Body of pancreas (tissue), 4 donors: ENCODE measurements around the gene GARNL3. TPM values are rescaled to one million over a fixed set of nuclear protein-coding genes. Genes with fewer than 3 reads are reported as not detected.

Experiments used
- ATAC-seq: fragments of 150-250 bp; one replicate; pipeline ENCODE4 v1.9.1; 2016
- DNase-seq, 4 donors: peaks; one replicate each; pipeline ENCODE4 v3.0.0-alpha.2; 2019
- H3K27ac ChIP-seq, 4 donors: fragments of 200-600 bp; sonication (generic); 1 replicate in 3 of 4; 2 replicates in 1 of 4; pipeline versions ENCODE4 v1.5.1 to v1.6.1; 2016 to 2019; ENCODE audit warnings: mild to moderate bottlenecking in 1 of 4, mixed read lengths in 1 of 4, moderate library complexity in 1 of 4
- H3K27me3 ChIP-seq, 2 donors: fragments of 200-600 bp; sonication (generic); one replicate each; pipeline ENCODE4 v1.6.0; 2016; ENCODE audit warnings: mild to moderate bottlenecking in 1 of 2
- H3K36me3 ChIP-seq, 2 donors: fragments of 200-600 bp; sonication (generic); replicated peaks in 1 of 2; 2 replicates each; pipeline ENCODE4 v1.5.1; 2016; ENCODE audit warnings: low read depth in 2 of 2; ENCODE audit not compliant: insufficient read depth in 1 of 2
- H3K4me1 ChIP-seq: fragments of 200-600 bp; sonication (generic); one replicate; pipeline ENCODE4 v1.6.0; 2016
- H3K4me3 ChIP-seq, 2 donors: fragments of 200-600 bp; sonication (generic); 1 replicate in 1 of 2; 2 replicates in 1 of 2; pipeline ENCODE4 v1.5.1; 2016 to 2019
- H3K9me3 ChIP-seq, 3 donors: fragments of 200-600 bp; sonication (generic); 1 replicate in 2 of 3; 2 replicates in 1 of 3; pipeline ENCODE4 v1.5.1; 2016
- POLR2A ChIP-seq, 3 donors: fragments of 450-650 bp; IDR thresholded peaks; one replicate each; pipeline ENCODE4 v1.6.1; 2016; ENCODE audit warnings: antibody characterized with exemption in 3 of 3, mild to moderate bottlenecking in 2 of 3
- WGBS, 2 donors: methylation state at CpG; one replicate each; pipeline ENCODE4 v1.1.5; 2017; 5-methylcytosine and 5-hydroxymethylcytosine counted together
- intact Hi-C: fragments of 100-400 bp; cut with DNase I; formaldehyde crosslinking; loops from one replicate; pipeline ENCODE4 v1.15.1; 2023
- total RNA-seq, 2 donors: library from RNA; depleted of rRNA; stranded (reverse); fragments of >200 nt; gene quantifications; one replicate each; pipeline ENCODE4 v1.1.0, GENCODE V29; 2016
- TF ChIP-seq, protein P1 (sequence below), 7 experiments: fragments of 450-650 bp in 4 of 7; fragments of 200-600 bp in 3 of 7; sonication (generic) in 3 of 7; IDR thresholded peaks; one replicate each; pipeline ENCODE4 v1.5.1; 2016 to 2019; ENCODE audit warnings: antibody characterized with exemption in 7 of 7

GARNL3 gene
- total RNA-seq, 2 donors from 2014 or later: 5.9 to 23.6 TPM

DNA sequence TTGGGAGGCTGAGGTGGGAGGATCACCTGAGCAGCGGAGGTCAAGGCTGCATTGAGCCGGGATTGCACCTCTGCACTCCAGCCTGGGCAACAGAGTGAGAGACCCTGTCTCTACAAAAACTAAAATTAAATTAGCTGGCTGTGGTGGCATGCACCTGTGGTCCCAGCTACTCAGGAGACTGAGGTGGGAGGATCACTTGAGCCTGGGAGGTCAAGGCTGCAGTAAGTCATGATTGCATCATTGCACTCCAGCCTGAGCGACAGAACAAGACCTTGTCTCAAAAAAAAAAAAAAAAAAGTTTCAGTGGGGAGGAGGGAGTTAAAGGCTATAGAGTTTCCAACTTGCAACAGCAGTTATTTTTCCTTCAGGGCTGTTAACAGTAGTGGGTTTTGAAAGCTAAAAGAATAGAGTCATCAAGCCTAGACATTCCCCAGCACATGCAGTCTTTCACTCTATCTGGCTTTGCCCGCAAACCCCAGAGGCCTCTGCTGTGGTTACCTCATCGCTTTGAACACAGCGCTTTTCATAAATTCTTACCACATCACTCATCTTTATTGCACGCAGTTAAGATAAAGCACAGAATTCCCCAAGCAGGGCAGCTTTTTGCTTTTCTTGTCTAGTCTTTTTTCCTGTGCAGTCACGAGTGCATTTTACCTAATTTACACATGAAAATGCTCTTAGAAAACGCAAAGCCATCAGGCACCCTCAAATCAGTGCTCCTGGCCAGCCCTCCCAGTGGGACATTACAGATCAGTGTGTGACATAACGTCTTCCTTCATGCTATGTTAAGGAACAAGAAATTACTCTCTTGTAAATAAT lies 123.7 kb downstream of the GARNL3 start:
- Histone ChIP-seq H3K27me3 (no peaks in the 10 kb centered on the region), H3K4me3 (no peak overlapping the region), H3K4me1 (no peaks in the 10 kb centered on the region), H3K9me3 (no peaks in the 10 kb centered on the region), H3K36me3 (no peaks in the 10 kb centered on the region), H3K27ac (peak overlapping the region in 3 of 4 donors; percentile 17 to 55 (median 20))
- WGBS, 2 donors: 51 to 61% methylated on average over 10 of the region's 10 CpGs
- intact Hi-C loops: no loop called here
- TF ChIP-seq, protein P1, sequence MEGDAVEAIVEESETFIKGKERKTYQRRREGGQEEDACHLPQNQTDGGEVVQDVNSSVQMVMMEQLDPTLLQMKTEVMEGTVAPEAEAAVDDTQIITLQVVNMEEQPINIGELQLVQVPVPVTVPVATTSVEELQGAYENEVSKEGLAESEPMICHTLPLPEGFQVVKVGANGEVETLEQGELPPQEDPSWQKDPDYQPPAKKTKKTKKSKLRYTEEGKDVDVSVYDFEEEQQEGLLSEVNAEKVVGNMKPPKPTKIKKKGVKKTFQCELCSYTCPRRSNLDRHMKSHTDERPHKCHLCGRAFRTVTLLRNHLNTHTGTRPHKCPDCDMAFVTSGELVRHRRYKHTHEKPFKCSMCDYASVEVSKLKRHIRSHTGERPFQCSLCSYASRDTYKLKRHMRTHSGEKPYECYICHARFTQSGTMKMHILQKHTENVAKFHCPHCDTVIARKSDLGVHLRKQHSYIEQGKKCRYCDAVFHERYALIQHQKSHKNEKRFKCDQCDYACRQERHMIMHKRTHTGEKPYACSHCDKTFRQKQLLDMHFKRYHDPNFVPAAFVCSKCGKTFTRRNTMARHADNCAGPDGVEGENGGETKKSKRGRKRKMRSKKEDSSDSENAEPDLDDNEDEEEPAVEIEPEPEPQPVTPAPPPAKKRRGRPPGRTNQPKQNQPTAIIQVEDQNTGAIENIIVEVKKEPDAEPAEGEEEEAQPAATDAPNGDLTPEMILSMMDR (IDR thresholded peaks at IDR 0.05): no peak
- TF ChIP-seq POLR2A (IDR thresholded peaks at IDR 0.05): no peak
- DNase-seq: peak in 3 of 4 donors; percentile 32 to 58 (median 49)
- ATAC-seq: peak; percentile 88

DNA sequence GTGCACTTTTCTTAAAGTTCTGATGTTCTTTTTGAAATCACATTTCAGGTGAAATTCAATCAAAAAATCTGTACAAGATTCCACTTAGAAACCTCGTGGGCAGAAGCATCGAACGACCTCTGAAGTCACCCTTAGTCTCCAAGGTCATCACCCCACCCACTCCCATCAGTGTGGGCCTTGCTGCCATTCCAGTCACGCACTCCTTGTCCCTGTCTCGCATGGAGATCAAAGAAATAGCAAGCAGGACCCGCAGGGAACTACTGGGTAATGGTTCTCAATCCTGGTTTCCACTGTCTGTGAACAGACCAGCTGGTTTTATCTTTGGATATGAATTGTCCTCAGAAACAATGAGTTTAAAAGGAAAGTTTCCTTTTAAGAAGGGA lies 124.3 kb downstream of the GARNL3 start:
- Histone ChIP-seq H3K9me3 (no peaks in the 10 kb centered on the region), H3K4me1 (no peaks in the 10 kb centered on the region), H3K4me3 (no peak overlapping the region), H3K27ac (peak overlapping the region; percentile 17 to 55 (median 19)), H3K36me3 (no peaks in the 10 kb centered on the region), H3K27me3 (no peaks in the 10 kb centered on the region)
- WGBS, 2 donors: 62 to 66% methylated on average over 6 of the region's 6 CpGs
- intact Hi-C loops: no loop called here
- no peak for TF ChIP-seq POLR2A (IDR thresholded peaks at IDR 0.05)
- TF ChIP-seq, protein P1 (IDR thresholded peaks at IDR 0.05): no peak
- DNase-seq: no peak
- ATAC-seq: no peak

DNA sequence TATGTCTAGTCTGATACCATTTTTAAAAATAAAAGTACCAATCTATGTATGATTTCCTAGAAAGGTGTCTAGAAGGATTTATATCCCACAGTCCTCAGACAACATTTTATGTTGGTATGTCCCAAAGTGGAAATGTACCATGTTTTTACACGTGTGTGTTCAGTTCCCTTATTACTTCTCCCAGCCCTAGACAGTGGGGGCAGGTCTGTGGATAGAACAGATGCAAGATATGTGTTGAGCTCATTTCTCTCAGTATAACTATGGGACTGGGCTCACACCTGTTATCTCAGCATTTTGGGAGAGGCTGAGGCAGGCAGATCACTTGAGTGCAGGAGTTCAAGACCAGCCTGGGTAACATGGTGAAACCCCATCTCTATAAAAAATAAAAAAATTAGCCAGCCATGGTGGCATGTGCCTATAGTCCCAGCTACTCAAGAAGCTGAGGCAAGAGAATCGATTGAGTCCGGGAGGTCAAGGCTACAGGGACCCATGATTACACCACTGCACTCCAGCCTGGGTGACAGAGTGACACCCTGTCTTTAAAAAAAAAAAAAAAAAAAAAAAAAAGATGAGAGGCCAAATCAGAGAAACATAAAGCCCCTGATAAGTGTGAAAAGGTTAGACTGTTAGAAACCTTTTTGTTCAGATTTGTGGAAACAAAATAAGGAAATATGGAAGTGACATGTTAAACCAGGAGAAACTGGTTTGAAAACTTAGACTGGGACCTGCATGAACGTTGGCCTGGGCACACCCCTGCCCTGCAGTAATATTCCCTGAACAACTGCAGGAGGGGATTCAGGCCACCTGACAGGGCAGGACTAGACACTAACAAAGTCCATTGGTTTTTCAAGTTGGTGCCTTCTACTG lies 125.0 kb downstream of the GARNL3 start:
- intact Hi-C loops: no loop called here
- Histone ChIP-seq H3K9me3 (no peaks in the 10 kb centered on the region), H3K4me1 (no peaks in the 10 kb centered on the region), H3K4me3 (no peak overlapping the region), H3K36me3 (no peaks in the 10 kb centered on the region), H3K27ac (no peak overlapping the region), H3K27me3 (no peaks in the 10 kb centered on the region)
- WGBS, 2 donors: 63 to 69% methylated on average over 4 of the region's 4 CpGs
- ATAC-seq (no peak), DNase-seq (no peak)
- TF ChIP-seq, protein P1 (IDR thresholded peaks at IDR 0.05): no peak
- no peak for TF ChIP-seq POLR2A (IDR thresholded peaks at IDR 0.05)

DNA sequence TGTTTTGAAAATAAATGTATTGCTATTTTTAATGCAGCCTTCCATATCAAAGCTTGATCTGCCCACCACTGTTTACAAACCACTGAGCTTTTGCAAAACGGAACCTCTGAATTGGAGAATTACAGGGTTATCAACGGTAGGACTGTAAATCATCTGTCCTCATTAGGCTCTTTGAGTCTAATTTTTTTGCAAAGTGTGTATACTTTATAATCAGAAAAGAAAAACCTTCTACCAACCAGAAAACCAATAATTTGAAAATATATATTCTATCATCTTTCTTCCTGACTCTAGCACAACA lies 125.6 kb downstream of the GARNL3 start:
- DNase-seq: no peak
- no peak for TF ChIP-seq POLR2A (IDR thresholded peaks at IDR 0.05)
- TF ChIP-seq, protein P1 (IDR thresholded peaks at IDR 0.05): no peak
- Histone ChIP-seq H3K27me3 (no peaks in the 10 kb centered on the region), H3K9me3 (no peaks in the 10 kb centered on the region), H3K36me3 (no peaks in the 10 kb centered on the region), H3K27ac (no peak overlapping the region), H3K4me1 (no peaks in the 10 kb centered on the region), H3K4me3 (no peak overlapping the region)
- intact Hi-C loops: no loop called here
- 67 to 77% methylated on average over 2 of the region's 2 CpGs for WGBS, 2 donors
- ATAC-seq: no peak
